ENCODE results near the gene STPG3. TPM values are rescaled to one million over a fixed set of nuclear protein-coding genes. Genes with fewer than 3 reads are reported as not detected.
A peak's percentile ranks its signal among the peaks of the same experiment; 100 is the strongest.

The STPG3 gene
- total and polyA plus RNA-seq, 2 experiments from 2014 or later = not detected

DNA sequence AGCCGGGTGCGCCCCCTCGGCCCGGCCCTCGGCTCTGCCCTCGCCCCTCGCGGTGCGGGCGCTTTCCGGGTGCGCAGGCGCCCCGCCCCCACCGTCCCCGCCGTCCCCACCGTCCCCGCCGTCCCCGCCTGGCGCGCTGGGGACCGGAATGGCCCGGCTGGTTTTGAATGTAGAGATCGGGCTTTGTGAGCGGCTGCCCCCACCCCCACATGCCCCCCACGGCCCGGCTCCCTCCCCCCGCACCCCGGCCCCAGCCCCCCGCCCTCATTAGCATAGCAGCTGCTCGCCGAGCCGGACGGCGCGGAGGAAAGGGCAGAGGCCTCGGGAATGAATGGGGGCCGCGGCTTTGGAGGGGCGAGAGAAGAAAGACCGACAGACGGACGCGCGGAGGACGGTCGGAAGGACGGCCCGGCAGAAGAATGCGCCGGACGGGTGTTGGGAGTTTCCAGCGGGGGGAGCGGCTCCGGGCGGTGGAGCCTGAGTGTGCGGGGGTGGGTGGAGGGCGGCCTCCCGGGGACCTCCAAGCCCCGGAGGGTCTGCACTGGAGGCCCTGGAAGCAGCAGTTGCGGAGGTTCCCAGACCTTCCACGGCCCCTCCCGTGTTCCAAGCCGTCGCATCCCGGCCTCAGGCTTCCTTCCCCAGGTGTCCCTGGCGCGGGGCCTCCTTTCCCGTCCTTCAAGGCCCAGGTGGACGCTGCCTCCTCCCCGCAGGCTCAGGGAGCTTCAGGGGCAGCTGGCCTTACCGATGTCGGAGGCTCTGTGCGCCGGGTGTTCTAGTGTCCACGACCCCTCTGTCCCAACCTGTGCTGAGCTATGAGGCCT, 45.0 kb downstream of the STPG3 start:
- H3K4me3 ChIP-seq = peak overlapping the region; percentile 55
- peaks cover 29% of the 10 kb centered on the region for H3K27me3 ChIP-seq (ENCODE audit: insufficient read depth)
- peaks cover 11% of the 10 kb centered on the region for H4K20me1 ChIP-seq (replicated peaks; ENCODE audit: insufficient read depth)
- peaks cover 3% of the 10 kb centered on the region; the same call in 1 of the 2 replicates for H3K79me2 ChIP-seq (replicated peaks; ENCODE audit: insufficient read depth)
- H3K4me1 Mint-ChIP-seq = peaks cover 38% of the 10 kb centered on the region
- H3K36me3 Mint-ChIP-seq (ENCODE audit: low read depth) = peaks cover 4% of the 10 kb centered on the region; the same call in 2 of the 3 replicates
- H3F3A ChIP-seq (replicated peaks; ENCODE audit: low read depth) = peaks cover 26% of the 10 kb centered on the region
- peak overlapping the region; percentile 96 for H3K4me2 ChIP-seq
- peak overlapping the region; percentile 67 for H3K4me3 Mint-ChIP-seq
- ATAC-seq = no peak
- no peaks in the 10 kb centered on the region for H3K36me3 ChIP-seq (ENCODE audit: insufficient read depth)
- H3K27ac ChIP-seq (ENCODE audit: low read depth) = no peak overlapping the region
- peaks cover 31% of the 10 kb centered on the region for H3K4me1 ChIP-seq (ENCODE audit: insufficient read depth)
- DNase-seq (ENCODE audit: low spot score) = peak; percentile 64
- H3K27me3 Mint-ChIP-seq (ENCODE audit: insufficient read depth, low read depth, poor library complexity) = peaks cover 29% of the 10 kb centered on the region
- TF ChIP-seq EZH2phosphoT487 (IDR thresholded peaks at IDR 0.05; ENCODE audit: unreplicated experiment) (no peak), NANOG (IDR thresholded peaks at IDR 0.05; ENCODE audit: borderline replicate concordance) (no peak), EZH2 (IDR thresholded peaks at IDR 0.05; ENCODE audit: low read depth, unreplicated experiment) (no peak), JUNB (IDR thresholded peaks at IDR 0.05; ENCODE audit: unreplicated experiment) (no peak), STAT1 (IDR thresholded peaks at IDR 0.05; ENCODE audit: unreplicated experiment) (no peak), ZNF331 (CRISPR knock-in tag; IDR thresholded peaks at IDR 0.05; ENCODE audit: low read depth) (no peak), ZNF114 (CRISPR knock-in tag; IDR thresholded peaks at IDR 0.05) (no peak), ZNF462 (CRISPR knock-in tag; IDR thresholded peaks at IDR 0.05) (no peak), CTCF (conservative IDR thresholded peaks at IDR 0.05; ENCODE audit: low read depth in 2 of 2) (no peak), POLR2AphosphoS5 (IDR thresholded peaks at IDR 0.05; ENCODE audit: low read depth) (no peak), CREB1 (CRISPR knock-in tag; IDR thresholded peaks at IDR 0.05; ENCODE audit: low read depth) (no peak)
- TF ChIP-seq, protein P1, sequence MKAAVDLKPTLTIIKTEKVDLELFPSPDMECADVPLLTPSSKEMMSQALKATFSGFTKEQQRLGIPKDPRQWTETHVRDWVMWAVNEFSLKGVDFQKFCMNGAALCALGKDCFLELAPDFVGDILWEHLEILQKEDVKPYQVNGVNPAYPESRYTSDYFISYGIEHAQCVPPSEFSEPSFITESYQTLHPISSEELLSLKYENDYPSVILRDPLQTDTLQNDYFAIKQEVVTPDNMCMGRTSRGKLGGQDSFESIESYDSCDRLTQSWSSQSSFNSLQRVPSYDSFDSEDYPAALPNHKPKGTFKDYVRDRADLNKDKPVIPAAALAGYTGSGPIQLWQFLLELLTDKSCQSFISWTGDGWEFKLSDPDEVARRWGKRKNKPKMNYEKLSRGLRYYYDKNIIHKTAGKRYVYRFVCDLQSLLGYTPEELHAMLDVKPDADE (IDR thresholded peaks at IDR 0.05) = no peak
- TF ChIP-seq, protein P2, sequence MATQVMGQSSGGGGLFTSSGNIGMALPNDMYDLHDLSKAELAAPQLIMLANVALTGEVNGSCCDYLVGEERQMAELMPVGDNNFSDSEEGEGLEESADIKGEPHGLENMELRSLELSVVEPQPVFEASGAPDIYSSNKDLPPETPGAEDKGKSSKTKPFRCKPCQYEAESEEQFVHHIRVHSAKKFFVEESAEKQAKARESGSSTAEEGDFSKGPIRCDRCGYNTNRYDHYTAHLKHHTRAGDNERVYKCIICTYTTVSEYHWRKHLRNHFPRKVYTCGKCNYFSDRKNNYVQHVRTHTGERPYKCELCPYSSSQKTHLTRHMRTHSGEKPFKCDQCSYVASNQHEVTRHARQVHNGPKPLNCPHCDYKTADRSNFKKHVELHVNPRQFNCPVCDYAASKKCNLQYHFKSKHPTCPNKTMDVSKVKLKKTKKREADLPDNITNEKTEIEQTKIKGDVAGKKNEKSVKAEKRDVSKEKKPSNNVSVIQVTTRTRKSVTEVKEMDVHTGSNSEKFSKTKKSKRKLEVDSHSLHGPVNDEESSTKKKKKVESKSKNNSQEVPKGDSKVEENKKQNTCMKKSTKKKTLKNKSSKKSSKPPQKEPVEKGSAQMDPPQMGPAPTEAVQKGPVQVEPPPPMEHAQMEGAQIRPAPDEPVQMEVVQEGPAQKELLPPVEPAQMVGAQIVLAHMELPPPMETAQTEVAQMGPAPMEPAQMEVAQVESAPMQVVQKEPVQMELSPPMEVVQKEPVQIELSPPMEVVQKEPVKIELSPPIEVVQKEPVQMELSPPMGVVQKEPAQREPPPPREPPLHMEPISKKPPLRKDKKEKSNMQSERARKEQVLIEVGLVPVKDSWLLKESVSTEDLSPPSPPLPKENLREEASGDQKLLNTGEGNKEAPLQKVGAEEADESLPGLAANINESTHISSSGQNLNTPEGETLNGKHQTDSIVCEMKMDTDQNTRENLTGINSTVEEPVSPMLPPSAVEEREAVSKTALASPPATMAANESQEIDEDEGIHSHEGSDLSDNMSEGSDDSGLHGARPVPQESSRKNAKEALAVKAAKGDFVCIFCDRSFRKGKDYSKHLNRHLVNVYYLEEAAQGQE (IDR thresholded peaks at IDR 0.05; ENCODE audit: unreplicated experiment) = no peak
- H3K27ac Mint-ChIP-seq = no peak overlapping the region
- H3K9me2 ChIP-seq (ENCODE audit: insufficient read depth) = no peaks in the 10 kb centered on the region
- H3K9me3 Mint-ChIP-seq = peaks cover 9% of the 10 kb centered on the region
- no peak overlapping the region for H2AFZ ChIP-seq

Data from GM23338 (cell line).